Bronchial epithelial cell (primary cell): ENCODE results near the gene MYH11. TPM values are rescaled to one million over a fixed set of nuclear protein-coding genes. Genes with fewer than 3 reads are reported as not detected.
A peak's percentile ranks its signal among the peaks of the same experiment; 100 is the strongest.

Experiments
- DNase-seq: peaks from one replicate; pipeline ENCODE4 v3.0.0-alpha.2; 2010; ENCODE audit warnings: low read depth
- FAIRE-seq: peaks from 2 replicates; lab custom pipeline; 2011; peaks lifted over from hg19 to GRCh38; lab: Jason Lieb, UNC
- H3K27me3 ChIP-seq: 2 replicates; pipeline ENCODE4 v1.5.1; 2011; ENCODE audit warnings: low read length; ENCODE audit not compliant: control insufficient read depth, insufficient read depth
- H3K36me3 ChIP-seq: 2 replicates; pipeline ENCODE4 v1.5.1; 2011; ENCODE audit warnings: low read length; ENCODE audit not compliant: control insufficient read depth, insufficient read depth
- H3K4me3 ChIP-seq: 2 replicates; pipeline ENCODE4 v1.5.1; 2011; ENCODE audit warnings: mild to moderate bottlenecking, low read depth, low read length, control low read depth
- CTCF ChIP-seq: IDR thresholded peaks from 2 replicates; pipeline ENCODE4 v1.5.1; 2011; ENCODE audit warnings: mild to moderate bottlenecking, moderate library complexity, low read length, control low read depth, inconsistent platforms; ENCODE audit not compliant: insufficient read depth, severe bottlenecking
- total RNA-seq: library from RNA; depleted of rRNA; stranded (reverse); fragments of >200 nt; gene quantifications from 2 replicates; pipeline ENCODE4 v1.2.1, GENCODE V29; 2014

Gene MYH11
- total RNA-seq, 1 donor from 2014 or later: under 0.01 TPM

- H3K4me3 ChIP-seq: no peak overlapping the region
- H3K27me3 ChIP-seq: no peaks in the 10 kb centered on the region
- peaks cover 18% of the 10 kb centered on the region for H3K36me3 ChIP-seq
- DNase-seq: no peak
- no peak for TF ChIP-seq CTCF
- no peak for FAIRE-seq
These were observed 131.1 kb downstream of the MYH11 start for GRCh38 chr16:15725641-15726240.

GRCh38 chr16:15723808-15724207 is 133.0 kb downstream of the MYH11 start:
- no peak for DNase-seq
- Histone ChIP-seq H3K36me3 (peaks cover 23% of the 10 kb centered on the region), H3K4me3 (no peak overlapping the region), H3K27me3 (no peaks in the 10 kb centered on the region)
- no peak for FAIRE-seq
- TF ChIP-seq CTCF: no peak

GRCh38 chr16:15721018-15721417 is 135.8 kb downstream of the MYH11 start:
- no peak for DNase-seq
- Histone ChIP-seq H3K4me3 (no peak overlapping the region), H3K36me3 (peaks cover 28% of the 10 kb centered on the region), H3K27me3 (no peaks in the 10 kb centered on the region)
- no peak for FAIRE-seq
- no peak for TF ChIP-seq CTCF

- peaks cover 21% of the 10 kb centered on the region for H3K36me3 ChIP-seq
- FAIRE-seq: peak; percentile 32
These were observed 140.0 kb downstream of the MYH11 start for GRCh38 chr16:15716694-15717447.

GRCh38 chr16:15715221-15715620 is 141.6 kb downstream of the MYH11 start:
- no peak for FAIRE-seq
- DNase-seq: no peak
- Histone ChIP-seq H3K36me3 (peaks cover 17% of the 10 kb centered on the region), H3K27me3 (no peaks in the 10 kb centered on the region), H3K4me3 (no peak overlapping the region)
- TF ChIP-seq CTCF: no peak

More at GRCh38 chr16:15716694-15717447, 140.0 kb downstream of the MYH11 start:
- DNase-seq: no peak
- no peaks in the 10 kb centered on the region for H3K27me3 ChIP-seq
- no peak for TF ChIP-seq CTCF
- no peak overlapping the region for H3K4me3 ChIP-seq
